Activated naive CD4-positive, alpha-beta T cell treated with anti-CD3 and anti-CD28 coated beads, Interleukin-2, amount 50 U/mL, for 24 hours (primary cell): ENCODE measurements around the gene PLD1.
"Not testable (repeated sequence)": the region's sequence is repeated elsewhere in the genome, so short reads cannot be mapped to it uniquely, and the experiment has no call there.

ENCODE experiments used
- H3K27ac Mint-ChIP-seq: one replicate; pipeline ENCODE4 v1.8.0; 2021; ENCODE audit warnings: mild to moderate bottlenecking, mixed read lengths
- H3K27me3 Mint-ChIP-seq: one replicate; pipeline ENCODE4 v1.8.0; 2021; ENCODE audit warnings: mixed read lengths
- H3K36me3 Mint-ChIP-seq: one replicate; pipeline ENCODE4 v1.8.0; 2021; ENCODE audit warnings: mixed read lengths
- H3K4me1 Mint-ChIP-seq: one replicate; pipeline ENCODE4 v1.8.0; 2021; ENCODE audit warnings: mixed read lengths
- H3K4me3 Mint-ChIP-seq: one replicate; pipeline ENCODE4 v1.8.0; 2021; ENCODE audit warnings: mild to moderate bottlenecking, mixed read lengths
- H3K9me3 Mint-ChIP-seq: one replicate; pipeline ENCODE4 v1.8.0; 2021; ENCODE audit warnings: mixed read lengths

PLD1 gene

DNA sequence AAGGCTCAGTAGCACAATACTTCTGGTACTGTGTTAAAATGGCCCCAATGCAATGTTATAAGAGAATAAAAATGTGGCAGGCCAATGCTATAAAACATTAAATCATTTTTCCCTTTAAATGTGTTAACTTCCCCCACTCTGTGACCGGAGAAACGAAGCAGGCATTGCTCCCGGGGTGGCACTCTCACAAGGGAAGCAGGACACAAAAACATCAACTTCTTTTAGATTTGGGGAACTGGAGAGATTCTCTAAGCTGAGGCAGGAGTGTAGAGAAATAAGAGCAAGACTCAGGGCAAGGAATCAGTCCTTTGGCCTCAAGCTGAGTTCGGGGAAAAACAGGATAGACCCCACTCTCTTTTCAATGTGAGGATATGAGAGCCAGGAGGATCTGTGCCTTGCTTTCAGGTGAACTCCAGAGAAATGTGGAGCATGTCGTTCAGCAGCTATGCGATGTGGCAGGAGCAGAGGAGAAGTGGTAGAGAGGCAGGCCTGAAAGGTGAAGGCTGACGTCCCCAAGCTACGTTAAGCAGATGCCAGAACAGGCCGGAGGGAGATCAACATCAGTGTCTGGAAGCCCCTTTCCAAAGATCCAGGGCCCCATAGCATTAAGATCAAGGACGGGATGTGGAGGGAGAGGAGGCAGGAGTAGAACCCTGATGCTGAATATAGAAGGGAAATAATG, 160.2 kb downstream of the PLD1 start:
- Mint-ChIP-seq H3K36me3 (no peaks in the 10 kb centered on the region), H3K4me3 (no peak overlapping the region), H3K4me1 (no peaks in the 10 kb centered on the region), H3K27me3 (peaks cover 1% of the 10 kb centered on the region), H3K9me3 (no peaks in the 10 kb centered on the region), H3K27ac (no peak overlapping the region)

DNA sequence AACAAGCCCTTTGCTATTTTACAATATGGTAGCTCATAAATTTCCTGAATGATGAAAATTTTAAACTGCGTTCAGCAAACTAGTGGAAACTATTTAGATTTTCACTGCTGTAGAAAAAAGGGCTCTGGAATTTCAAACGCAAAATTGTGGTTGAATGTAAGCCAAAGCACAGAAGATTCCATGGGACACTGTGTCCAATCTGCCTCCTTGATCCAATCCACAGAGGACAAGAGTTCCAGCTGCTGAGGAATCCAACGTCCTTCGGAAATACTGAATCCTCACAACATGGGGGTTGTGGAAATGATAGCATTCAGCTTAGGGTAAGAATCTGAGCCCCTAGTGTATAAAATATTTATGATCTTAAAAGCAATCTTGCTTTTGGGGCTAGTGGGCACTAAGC, 161.0 kb downstream of the PLD1 start:
- Mint-ChIP-seq H3K9me3 (no peaks in the 10 kb centered on the region), H3K27ac (no peak overlapping the region), H3K4me3 (no peak overlapping the region), H3K36me3 (no peaks in the 10 kb centered on the region), H3K4me1 (no peaks in the 10 kb centered on the region), H3K27me3 (peaks cover 1% of the 10 kb centered on the region)

DNA sequence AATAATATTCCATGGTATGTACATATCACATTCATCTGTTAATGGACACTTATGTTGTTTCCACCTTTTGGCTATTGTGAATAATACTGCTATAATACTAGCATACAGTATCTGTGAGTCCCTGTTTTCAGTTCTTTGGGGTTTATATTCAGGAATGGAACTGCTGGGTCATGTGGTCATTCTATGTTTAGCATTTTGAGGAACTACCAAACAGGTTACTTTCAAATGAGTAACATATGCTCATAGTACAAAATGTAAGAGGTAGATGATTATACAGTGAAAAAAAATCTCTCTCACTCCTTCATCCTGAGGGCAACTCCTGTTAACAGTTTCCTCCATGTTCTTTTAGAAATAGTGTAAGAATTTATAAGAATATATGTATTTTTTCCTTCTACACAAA, 162.2 kb downstream of the PLD1 start:
- H3K36me3 Mint-ChIP-seq = no peaks in the 10 kb centered on the region
- H3K9me3 Mint-ChIP-seq = no peaks in the 10 kb centered on the region
- no peak overlapping the region for H3K27ac Mint-ChIP-seq
- H3K27me3 Mint-ChIP-seq = peaks cover 1% of the 10 kb centered on the region
- no peak overlapping the region for H3K4me3 Mint-ChIP-seq
- no peaks in the 10 kb centered on the region for H3K4me1 Mint-ChIP-seq

DNA sequence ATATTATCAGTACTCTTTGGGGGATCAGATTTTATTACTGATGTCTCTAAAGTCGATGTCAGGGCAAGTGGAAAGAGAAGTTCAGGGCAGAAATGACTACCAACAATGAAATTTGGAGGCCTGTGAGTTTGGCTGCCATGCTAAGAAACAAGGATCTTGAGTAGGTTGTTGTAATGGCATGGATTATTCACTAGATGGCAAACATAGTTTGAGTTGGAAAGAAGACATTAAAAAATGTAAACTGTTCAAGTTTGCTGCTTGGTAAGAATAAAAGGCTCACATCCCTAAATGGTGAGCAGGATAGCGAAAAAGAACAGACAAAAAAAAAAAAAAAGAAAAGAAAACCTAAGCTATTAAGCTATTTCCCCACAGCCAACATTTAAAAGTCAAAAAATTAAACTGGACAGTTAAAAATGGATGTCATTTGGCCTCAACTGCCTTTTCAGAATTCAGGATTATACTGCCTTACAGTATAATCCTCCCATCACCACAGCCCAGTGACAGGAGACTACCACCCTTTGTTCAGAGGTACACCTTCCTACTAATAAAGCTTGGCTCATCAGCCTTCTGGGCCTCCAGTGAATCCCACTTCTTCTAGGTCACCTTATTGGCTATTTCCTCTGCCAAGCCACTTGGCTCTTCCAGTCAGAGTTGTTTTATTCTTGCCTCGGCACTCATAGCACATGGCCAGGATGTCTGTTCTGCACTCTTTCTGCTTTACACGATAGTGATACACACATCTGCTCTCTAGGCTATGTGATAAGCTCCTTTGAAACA, 163.7 kb downstream of the PLD1 start:
- Mint-ChIP-seq H3K4me1 (no peaks in the 10 kb centered on the region), H3K9me3 (no peaks in the 10 kb centered on the region), H3K27me3 (peaks cover 2% of the 10 kb centered on the region), H3K36me3 (no peaks in the 10 kb centered on the region), H3K4me3 (no peak overlapping the region), H3K27ac (no peak overlapping the region)

DNA sequence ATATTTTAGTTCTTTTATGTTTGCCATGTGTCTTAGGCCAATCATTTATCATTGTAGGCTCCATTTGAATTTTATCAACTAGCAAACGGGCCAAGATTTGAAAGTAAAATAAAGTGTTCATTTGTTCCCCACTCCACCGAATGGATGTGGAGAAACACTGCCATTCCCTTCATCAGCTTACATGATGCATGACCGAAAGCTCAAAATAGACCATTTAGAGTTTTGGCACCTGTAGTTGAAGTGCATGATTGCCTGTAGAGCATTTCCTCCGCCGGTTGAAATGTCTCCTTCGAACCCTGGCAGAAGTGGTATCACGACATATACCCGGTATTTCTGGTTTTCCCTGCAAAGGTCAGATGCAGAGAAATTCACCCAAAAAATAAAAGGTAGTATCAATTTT, 165.6 kb downstream of the PLD1 start:
- H3K36me3 Mint-ChIP-seq = no peaks in the 10 kb centered on the region
- peaks cover 1% of the 10 kb centered on the region for H3K27me3 Mint-ChIP-seq
- no peaks in the 10 kb centered on the region for H3K9me3 Mint-ChIP-seq
- no peak overlapping the region for H3K27ac Mint-ChIP-seq
- no peaks in the 10 kb centered on the region for H3K4me1 Mint-ChIP-seq
- H3K4me3 Mint-ChIP-seq = no peak overlapping the region

DNA sequence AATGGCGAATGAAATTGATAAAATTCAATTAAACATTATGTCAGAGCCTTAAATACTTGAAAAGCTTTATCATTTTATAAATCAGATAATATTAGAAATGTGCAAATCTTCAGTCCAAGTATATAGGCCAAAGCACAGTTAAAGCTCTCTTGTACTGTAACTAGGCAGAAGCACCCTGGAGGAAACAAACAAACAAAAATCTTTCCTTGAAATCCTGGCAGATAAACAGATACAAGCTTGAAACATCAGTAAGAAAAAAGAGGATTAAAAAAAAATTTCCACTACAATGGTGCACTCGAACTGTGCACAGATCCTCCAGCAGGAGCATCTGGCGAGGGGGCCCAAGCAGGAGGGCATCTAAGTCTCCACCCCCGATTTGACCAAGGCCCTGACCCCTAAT, 166.6 kb downstream of the PLD1 start:
- Mint-ChIP-seq H3K4me1 (no peaks in the 10 kb centered on the region), H3K4me3 (no peak overlapping the region), H3K9me3 (no peaks in the 10 kb centered on the region), H3K27ac (no peak overlapping the region), H3K36me3 (no peaks in the 10 kb centered on the region), H3K27me3 (peaks cover 1% of the 10 kb centered on the region)

DNA sequence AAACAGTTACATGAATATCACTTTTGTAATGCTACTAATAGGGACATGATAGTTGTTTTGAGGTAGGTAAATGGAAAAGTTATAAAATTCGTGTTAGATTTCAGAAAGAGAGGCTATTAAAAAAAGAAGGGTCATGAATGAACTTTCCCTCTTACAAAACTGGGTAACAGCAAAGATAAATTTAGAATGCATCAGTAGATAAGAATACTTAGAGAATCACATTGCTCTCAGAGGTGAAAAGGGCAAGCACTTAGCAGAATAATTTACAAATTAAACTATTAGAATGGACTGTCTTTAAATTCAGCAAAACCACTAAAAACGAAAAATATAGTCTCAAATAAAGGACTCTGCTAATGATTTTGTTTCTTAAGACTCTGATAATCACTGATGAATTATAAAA, 167.2 kb downstream of the PLD1 start:
- no peak overlapping the region for H3K4me3 Mint-ChIP-seq
- no peaks in the 10 kb centered on the region for H3K4me1 Mint-ChIP-seq
- H3K36me3 Mint-ChIP-seq = no peaks in the 10 kb centered on the region
- no peaks in the 10 kb centered on the region for H3K9me3 Mint-ChIP-seq
- H3K27ac Mint-ChIP-seq = no peak overlapping the region
- H3K27me3 Mint-ChIP-seq = peaks cover 1% of the 10 kb centered on the region

DNA sequence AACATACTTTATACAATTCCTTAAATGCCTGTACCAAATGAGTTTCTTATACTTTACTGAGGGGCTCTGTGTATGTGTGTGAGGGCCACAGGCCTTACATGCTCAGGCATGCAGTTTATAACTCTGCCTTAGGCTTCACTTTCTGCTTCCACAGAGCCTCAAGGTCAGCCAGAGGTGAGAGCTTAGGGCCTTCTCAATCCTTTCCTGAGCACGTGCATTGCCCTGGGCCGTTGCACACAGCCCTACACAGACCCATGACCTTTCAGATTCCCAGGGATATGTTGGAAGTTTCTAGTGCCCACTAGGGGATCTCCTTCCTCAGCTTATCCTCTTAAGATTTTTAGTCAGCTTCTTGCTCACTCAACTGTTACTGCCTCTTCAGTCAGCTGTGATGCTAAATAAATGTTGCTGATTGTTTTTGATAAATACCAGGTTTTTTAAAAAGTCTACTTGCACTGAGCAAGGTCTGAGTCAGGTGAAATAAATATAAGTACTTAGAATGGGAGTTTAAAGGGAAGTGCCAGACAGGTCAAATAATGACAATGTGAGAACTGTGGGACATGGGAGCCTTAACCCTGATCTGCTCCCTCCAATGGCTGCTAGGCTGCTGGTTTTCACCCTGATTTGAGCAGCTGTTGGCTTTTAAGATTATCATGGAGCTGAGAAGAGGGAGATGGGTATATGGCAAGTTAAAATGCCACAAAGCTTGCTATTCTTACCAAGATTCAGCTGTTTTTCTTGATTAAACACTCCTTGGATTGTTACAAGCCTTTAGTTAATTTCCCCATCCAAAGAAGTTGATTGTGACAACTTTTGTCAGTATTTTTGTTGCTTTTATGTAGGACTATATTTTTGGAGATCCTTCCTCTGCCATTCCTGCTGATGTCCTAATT, 169.5 kb downstream of the PLD1 start:
- Mint-ChIP-seq H3K27ac (no peak overlapping the region), H3K9me3 (no peaks in the 10 kb centered on the region), H3K4me1 (no peaks in the 10 kb centered on the region), H3K27me3 (peaks cover 1% of the 10 kb centered on the region), H3K36me3 (no peaks in the 10 kb centered on the region), H3K4me3 (no peak overlapping the region)

DNA sequence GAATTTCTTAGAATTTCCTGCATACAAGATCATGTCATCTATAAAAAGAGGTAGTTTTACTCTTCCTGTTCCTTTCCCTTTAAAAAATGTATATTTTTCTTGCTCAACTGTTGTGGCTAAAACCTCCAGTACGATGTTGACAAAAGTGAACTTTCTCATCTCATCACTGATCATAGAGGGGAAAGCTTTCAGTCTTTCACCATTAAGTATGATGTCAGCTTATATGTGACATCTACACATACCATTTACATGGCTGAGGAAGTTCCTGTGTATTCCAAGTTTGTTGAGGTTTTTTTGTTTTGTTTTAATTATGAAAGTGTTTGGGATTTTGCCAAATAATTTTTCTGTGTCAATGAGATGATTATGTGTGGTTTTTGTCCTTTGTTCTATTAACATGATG, 173.6 kb downstream of the PLD1 start:
- Mint-ChIP-seq H3K4me3 (no peak overlapping the region), H3K27me3 (peaks cover 1% of the 10 kb centered on the region), H3K9me3 (no peaks in the 10 kb centered on the region), H3K36me3 (no peaks in the 10 kb centered on the region), H3K27ac (no peak overlapping the region), H3K4me1 (no peaks in the 10 kb centered on the region)

DNA sequence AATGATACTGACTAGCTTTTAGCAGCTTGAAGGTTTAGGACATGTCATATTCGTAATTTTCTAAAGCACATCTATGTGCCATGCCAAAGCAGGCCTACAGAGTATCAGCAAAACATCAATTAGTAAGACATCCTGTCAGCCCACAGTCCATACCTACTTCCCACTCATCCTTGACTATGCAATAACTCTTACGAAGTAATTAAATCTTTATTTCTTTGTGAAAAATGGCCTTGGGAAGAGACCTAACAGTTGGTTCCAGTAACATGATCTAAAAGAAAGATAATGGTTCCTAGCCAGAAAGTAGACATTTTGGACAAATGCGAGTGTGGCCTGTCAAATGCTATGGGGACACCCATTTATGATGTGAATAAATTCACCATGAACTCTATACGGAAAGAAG, 177.5 kb downstream of the PLD1 start:
- Mint-ChIP-seq H3K36me3 (no peaks in the 10 kb centered on the region), H3K27ac (no peak overlapping the region), H3K4me1 (no peaks in the 10 kb centered on the region), H3K9me3 (no peaks in the 10 kb centered on the region), H3K27me3 (no peaks in the 10 kb centered on the region), H3K4me3 (no peak overlapping the region)

DNA sequence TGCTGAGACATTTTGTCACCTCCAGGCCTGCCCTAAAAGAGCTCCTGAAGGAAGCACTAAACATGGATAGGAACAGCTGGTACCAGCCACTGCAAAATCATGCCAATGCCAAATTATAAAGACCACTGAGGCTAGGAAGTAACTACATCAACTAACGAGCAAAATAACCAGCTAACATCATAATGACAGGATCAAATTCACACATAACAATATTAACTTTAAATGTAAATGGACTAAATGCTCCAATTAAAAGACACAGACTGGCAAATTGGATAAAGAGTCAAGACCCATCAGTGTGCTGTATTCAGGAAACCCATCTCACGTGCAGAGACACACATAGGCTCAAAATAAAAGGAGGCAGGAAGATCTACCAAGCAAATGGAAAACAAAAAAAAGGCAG, 183.5 kb downstream of the PLD1 start:
- H3K36me3 Mint-ChIP-seq, H3K4me3 Mint-ChIP-seq, H3K27me3 Mint-ChIP-seq, H3K27ac Mint-ChIP-seq, H3K4me1 Mint-ChIP-seq, H3K9me3 Mint-ChIP-seq: not testable (repeated sequence)

DNA sequence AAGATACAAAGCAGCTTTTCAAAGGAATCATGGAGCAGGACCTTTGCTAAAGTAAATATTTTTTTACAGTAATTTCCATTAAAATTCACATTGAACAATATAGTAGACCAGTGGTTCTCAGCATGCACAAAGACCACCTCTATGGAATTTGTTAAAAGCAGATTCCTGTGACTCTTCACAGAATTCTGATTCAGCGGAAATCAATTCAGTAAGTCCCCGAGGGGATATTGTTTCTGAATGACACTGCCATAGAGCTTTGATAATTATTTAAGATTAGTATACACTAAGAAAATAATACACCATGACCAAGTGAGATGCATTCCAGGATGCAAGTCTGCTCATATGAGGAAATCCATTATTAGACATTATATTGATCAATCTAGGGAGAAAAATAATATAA, 188.2 kb downstream of the PLD1 start:
- no peak overlapping the region for H3K4me3 Mint-ChIP-seq
- H3K9me3 Mint-ChIP-seq = no peaks in the 10 kb centered on the region
- H3K36me3 Mint-ChIP-seq = peaks cover 6% of the 10 kb centered on the region
- H3K4me1 Mint-ChIP-seq = no peaks in the 10 kb centered on the region
- no peak overlapping the region for H3K27ac Mint-ChIP-seq
- peaks cover 12% of the 10 kb centered on the region for H3K27me3 Mint-ChIP-seq

DNA sequence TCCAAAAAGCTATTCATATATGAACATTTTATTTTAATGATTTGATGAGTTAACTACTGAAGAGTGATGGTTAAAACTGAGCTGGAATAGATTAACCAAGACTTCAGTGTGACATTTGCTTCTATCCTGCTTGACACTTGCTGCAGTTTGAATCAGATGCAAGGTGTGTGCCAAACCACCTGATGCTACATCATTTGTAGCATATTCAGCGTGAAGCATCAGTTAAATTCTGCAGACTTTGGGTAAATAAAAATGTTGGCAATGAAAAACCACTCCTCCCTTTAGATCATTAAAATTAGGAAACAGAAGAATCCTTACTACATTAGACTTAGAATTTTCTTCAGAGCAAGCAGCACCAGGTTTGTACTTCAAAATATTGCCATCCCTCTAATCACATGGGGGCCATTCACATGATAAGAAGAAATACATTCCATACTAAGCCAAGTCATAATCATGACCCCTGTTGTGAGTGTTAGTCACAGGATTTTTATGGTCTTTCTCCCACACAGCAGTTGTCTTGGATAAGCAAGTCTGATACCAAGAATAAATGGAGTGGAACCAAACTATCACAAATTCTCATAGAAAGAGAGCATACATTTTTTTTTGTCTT, 189.4 kb downstream of the PLD1 start:
- no peak overlapping the region for H3K27ac Mint-ChIP-seq
- no peak overlapping the region for H3K4me3 Mint-ChIP-seq
- peaks cover 12% of the 10 kb centered on the region for H3K27me3 Mint-ChIP-seq
- peaks cover 4% of the 10 kb centered on the region for H3K36me3 Mint-ChIP-seq
- no peaks in the 10 kb centered on the region for H3K4me1 Mint-ChIP-seq
- no peaks in the 10 kb centered on the region for H3K9me3 Mint-ChIP-seq

DNA sequence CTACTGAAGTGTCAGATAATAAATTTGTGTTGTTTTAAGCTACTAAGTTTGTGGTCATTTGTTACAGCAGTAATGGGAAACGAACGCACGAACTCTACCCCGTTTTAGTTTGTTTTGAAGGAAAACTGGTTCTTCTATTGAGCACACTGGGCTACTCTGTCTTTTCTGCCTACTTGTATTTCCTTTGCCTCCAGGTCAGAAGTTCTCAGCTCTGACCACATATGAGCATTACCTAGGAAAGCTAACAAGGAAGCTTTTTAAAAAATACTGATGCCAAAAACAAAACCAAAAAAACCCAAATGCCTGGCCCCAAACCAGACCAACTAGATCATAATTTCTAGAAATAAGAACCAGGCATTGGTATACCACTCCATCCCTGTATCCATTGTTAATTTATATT, 193.5 kb downstream of the PLD1 start:
- H3K9me3 Mint-ChIP-seq = no peaks in the 10 kb centered on the region

DNA sequence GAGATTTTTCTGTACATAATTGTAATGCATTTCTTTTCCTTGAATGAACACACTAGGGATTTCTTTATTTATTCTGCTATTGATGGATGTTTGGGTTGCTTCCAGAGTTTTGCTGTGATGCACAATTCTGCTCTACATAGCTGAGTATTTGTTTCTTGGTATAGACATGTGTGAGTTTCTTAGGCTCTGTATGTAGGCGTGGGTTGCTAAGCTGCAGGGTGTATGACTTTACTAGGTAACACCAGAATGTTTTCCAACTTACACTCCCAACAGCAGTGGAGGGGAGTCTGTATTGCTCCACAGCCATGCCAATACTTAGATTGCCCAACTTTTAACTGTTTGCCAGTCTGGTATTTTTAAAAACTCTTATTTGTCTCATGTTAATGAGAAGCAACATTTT, 194.6 kb downstream of the PLD1 start:
- no peak overlapping the region for H3K27ac Mint-ChIP-seq
- no peaks in the 10 kb centered on the region for H3K4me1 Mint-ChIP-seq
- peaks cover 7% of the 10 kb centered on the region for H3K27me3 Mint-ChIP-seq
- H3K4me3 Mint-ChIP-seq = no peak overlapping the region
- H3K9me3 Mint-ChIP-seq = no peaks in the 10 kb centered on the region
- H3K36me3 Mint-ChIP-seq = no peaks in the 10 kb centered on the region

More for the DNA sequence above, 193.5 kb downstream of the PLD1 start:
- Mint-ChIP-seq H3K36me3 (no peaks in the 10 kb centered on the region), H3K4me3 (no peak overlapping the region), H3K27me3 (peaks cover 12% of the 10 kb centered on the region), H3K27ac (no peak overlapping the region), H3K4me1 (no peaks in the 10 kb centered on the region)
